GM12865 (cell line): Measurements from ENCODE around the gene PSMB10.

ENCODE experiments used
- DNase-seq: peaks from one replicate; pipeline ENCODE4 v3.0.0; 2010; ENCODE audit warnings: low read depth
- H3K4me3 ChIP-seq: 2 replicates; pipeline ENCODE4 v1.5.1; 2011; ENCODE audit warnings: mild to moderate bottlenecking, low read depth, low read length, control low read depth
- CTCF ChIP-seq: IDR thresholded peaks from 2 replicates; pipeline ENCODE4 v1.5.1; 2011; ENCODE audit warnings: low read length, control low read depth, low read depth, inconsistent platforms; ENCODE audit not compliant: insufficient read depth; ENCODE audit errors: missing control alignments

The PSMB10 gene

GRCh38 chr16:67885545-67885944 lies 51.1 kb downstream of the PSMB10 start:
- TF ChIP-seq CTCF = no peak
- no peak overlapping the region for H3K4me3 ChIP-seq
- DNase-seq = no peak

DNA sequence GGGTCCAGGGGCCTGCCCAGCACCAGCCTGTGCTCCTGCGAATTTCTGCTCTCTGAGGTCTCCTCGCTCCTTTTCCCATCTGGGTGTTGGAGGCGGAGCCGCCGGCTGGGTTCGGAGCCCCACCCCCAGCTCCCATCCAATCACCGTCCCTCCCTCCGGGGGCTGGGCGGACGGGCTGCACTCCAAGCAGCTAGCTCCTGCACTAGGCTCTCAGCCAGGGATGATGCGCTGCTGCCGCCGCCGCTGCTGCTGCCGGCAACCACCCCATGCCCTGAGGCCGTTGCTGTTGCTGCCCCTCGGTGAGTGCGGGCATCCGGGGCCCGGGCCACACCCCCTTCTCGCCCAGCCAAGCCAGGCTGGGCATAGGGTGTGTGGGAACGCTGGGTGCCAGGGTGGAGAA lies 52.0 kb downstream of the PSMB10 start, which contains the start of gene NRN1L:
TSS of gene NRN1L (plus strand) at position 202 of the 400 bp plus-strand sequence. CDS start at position 221, 19 bp downstream.
- TF ChIP-seq CTCF = no peak
- DNase-seq = no peak
- no peak within 1 kb of the TSS for H3K4me3 ChIP-seq
